A549 (cell line): ENCODE data around the gene SPTSSA. TPM values are rescaled to one million over a fixed set of nuclear protein-coding genes. Genes with fewer than 3 reads are reported as not detected.

Source experiments
- ATAC-seq, 2 experiments: fragments of 200-7000 bp in 1 of 2; fragments of >200 bp in 1 of 2; cut with Nextera tagmentation in 1 of 2; cut with Tn5 transposase in 1 of 2; 3 replicates each; pipeline versions ENCODE4 v1.8.0 to v1.9.1; 2018 to 2020; ENCODE audit warnings: mild to moderate bottlenecking in 1 of 2, moderate library complexity in 1 of 2
- CTCF ChIA-PET: fragments of 300-600 bp; sonication (Branson Sonifier 250); formaldehyde crosslinking; extraction: SDS; loops from one replicate; lab custom pipeline; 2021; ENCODE audit warnings: antibody characterized with exemption, inconsistent platforms; lab: Yijun Ruan, JAX
- POLR2A ChIA-PET: fragments of 350-600 bp; formaldehyde crosslinking; extraction: SDS; loops from one replicate; lab custom pipeline; 2021; ENCODE audit warnings: antibody characterized with exemption, inconsistent platforms; lab: Yijun Ruan, JAX
- DNase-seq, 2 experiments: peaks; one replicate each; pipeline versions ENCODE4 v3.0.0 to v3.0.0-alpha.2; 2011 to 2016; ENCODE audit warnings: low read depth in 1 of 2, low spot score in 1 of 2
- FAIRE-seq: peaks from 2 replicates; lab custom pipeline; 2011; peaks lifted over from hg19 to GRCh38; lab: Jason Lieb, UNC
- H3K27ac ChIP-seq, 2 experiments: fragments of >200 bp; sonication (Bioruptor Twin); formaldehyde crosslinking; 3 replicates each; pipeline ENCODE4 v1.5.1; 2016 to 2017
- H3K4me1 ChIP-seq: fragments of >200 bp; sonication (Bioruptor Twin); formaldehyde crosslinking; 3 replicates; pipeline ENCODE4 v1.6.1; 2016
- H3K4me2 ChIP-seq: fragments of >200 bp; sonication (Bioruptor Twin); formaldehyde crosslinking; 3 replicates; pipeline ENCODE4 v1.6.1; 2016
- H3K4me3 ChIP-seq: fragments of >200 bp; sonication (Bioruptor Twin); formaldehyde crosslinking; 3 replicates; pipeline ENCODE4 v1.5.1; 2016
- H3K9me3 ChIP-seq: fragments of >200 bp; sonication (Bioruptor Twin); formaldehyde crosslinking; 3 replicates; pipeline ENCODE4 v1.6.1; 2016
- CHD2 ChIP-seq: fragments of 150-350 bp; IDR thresholded peaks from 2 replicates; pipeline ENCODE4 v1.6.1; 2014; ENCODE audit warnings: low read length; ENCODE audit not compliant: partially characterized antibody
- EHMT2 ChIP-seq: fragments of 200-600 bp; sonication (generic); IDR thresholded peaks from 2 replicates; pipeline ENCODE4 v1.6.1; 2016; ENCODE audit warnings: antibody characterized with exemption, low read depth, mild to moderate bottlenecking, moderate library complexity
- FOSB ChIP-seq: fragments of 250-450 bp; sonication (Bioruptor Pico); IDR thresholded peaks from 2 replicates; pipeline ENCODE4 v1.5.0; 2020; ENCODE audit warnings: mild to moderate bottlenecking, moderate library complexity
- FOSL2 ChIP-seq, 2 experiments: fragments of 450-650 bp in 1 of 2; fragments of >200 bp in 1 of 2; sonication (Bioruptor Twin) in 1 of 2; formaldehyde crosslinking; IDR thresholded peaks; 2 replicates each; pipeline versions ENCODE4 v1.5.0 to v1.6.1; 2016 to 2020; ENCODE audit warnings: mild to moderate bottlenecking in 1 of 2, moderate library complexity in 1 of 2
- HOXA7 ChIP-seq: fragments of 250-450 bp; sonication (Bioruptor Pico); IDR thresholded peaks from 2 replicates; pipeline ENCODE4 v1.5.0; 2020; ENCODE audit warnings: mild to moderate bottlenecking, moderate library complexity
- JUN ChIP-seq, 2 experiments: fragments of >200 bp; sonication (Bioruptor Twin); formaldehyde crosslinking; IDR thresholded peaks; 2 replicates in 1 of 2; 3 replicates in 1 of 2; pipeline ENCODE4 v1.6.1; 2016 to 2017
- MAFK ChIP-seq: fragments of 450-650 bp; IDR thresholded peaks from 2 replicates; pipeline ENCODE4 v1.6.1; 2014; ENCODE audit not compliant: partially characterized antibody
- MAX ChIP-seq: IDR thresholded peaks from 2 replicates; pipeline ENCODE4 v1.6.1; 2012
- MAZ ChIP-seq: fragments of 150-350 bp; IDR thresholded peaks from 2 replicates; pipeline ENCODE4 v1.6.1; 2014; ENCODE audit warnings: antibody characterized with exemption, low read depth, low read length, borderline replicate concordance
- MYC ChIP-seq: IDR thresholded peaks from 2 replicates; pipeline ENCODE4 v1.6.1; 2012; ENCODE audit warnings: mild to moderate bottlenecking, inconsistent platforms, low read length, improper control_type of control experiment, borderline replicate concordance
- NR3C1 ChIP-seq: fragments of >200 bp; sonication (Bioruptor Twin); formaldehyde crosslinking; IDR thresholded peaks from 3 replicates; pipeline ENCODE4 v1.6.1; 2017
- PBX3 ChIP-seq: IDR thresholded peaks from 2 replicates; pipeline ENCODE4 v1.6.1; 2012
- PHF8 ChIP-seq: fragments of 200-600 bp; sonication (generic); IDR thresholded peaks from 2 replicates; pipeline ENCODE4 v1.6.1; 2016; ENCODE audit warnings: low read depth, mild to moderate bottlenecking, antibody characterized with exemption, moderate library complexity, borderline replicate concordance
- POLR2A ChIP-seq: IDR thresholded peaks from 2 replicates; pipeline ENCODE4 v1.6.1; 2012; ENCODE audit warnings: mild to moderate bottlenecking, low read length
- TP53 ChIP-seq: fragments of 250-450 bp; sonication (Bioruptor Pico); IDR thresholded peaks from 2 replicates; pipeline ENCODE4 v1.5.0; 2021; ENCODE audit warnings: mild to moderate bottlenecking, moderate library complexity
- ZSCAN20 ChIP-seq: fragments of 250-450 bp; sonication (Bioruptor Pico); IDR thresholded peaks from 2 replicates; pipeline ENCODE4 v1.8.0; 2022; ENCODE audit warnings: mild to moderate bottlenecking, moderate library complexity
- WGBS: methylation state at CpG from one replicate; pipeline ENCODE4 v1.1.6; 2017; ENCODE audit errors: missing lambda C conversion rate; 5-methylcytosine and 5-hydroxymethylcytosine counted together
- polyA minus RNA-seq: library from RNA; depleted of rRNA, polyadenylated mRNA; stranded (reverse); fragments of >200 nt; gene quantifications from 2 replicates; pipeline ENCODE4 v1.2.3, GENCODE V29; 2011; rRNA and poly(A)+ RNA removed
- polyA plus RNA-seq, 4 experiments: library from polyadenylated mRNA; depleted of rRNA in 3 of 4; stranded (reverse); fragments of >200 nt; fragmentation: RNase III in 1 of 4; extraction: RNeasy Plus Mini Kit Qiagen cat#74134 plus additional on column Dnase treatment in 1 of 4; gene quantifications; 2 replicates in 3 of 4; 3 replicates in 1 of 4; pipeline ENCODE4 v1.2.3, GENCODE V29; 2011 to 2017
- TF ChIP-seq, protein P1 (sequence below): fragments of 200-600 bp; sonication (generic); IDR thresholded peaks from 2 replicates; pipeline ENCODE4 v1.6.1; 2016; ENCODE audit warnings: antibody characterized with exemption, mild to moderate bottlenecking, moderate library complexity
- TF ChIP-seq, protein P2 (sequence below): fragments of >200 bp; sonication (Bioruptor Twin); formaldehyde crosslinking; IDR thresholded peaks from 3 replicates; pipeline ENCODE4 v1.6.1; 2016
- TF ChIP-seq, protein P3 (sequence below): fragments of 150-350 bp; IDR thresholded peaks from 2 replicates; pipeline ENCODE4 v1.6.1; 2014; ENCODE audit warnings: low read depth, mild to moderate bottlenecking, low read length

SPTSSA gene, protein sequence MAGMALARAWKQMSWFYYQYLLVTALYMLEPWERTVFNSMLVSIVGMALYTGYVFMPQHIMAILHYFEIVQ
- polyA plus RNA-seq (2011; rRNA removed) (91.6 and 105 TPM in 2 replicates), polyA plus RNA-seq (2017; fragmentation: RNase III; extraction: RNeasy Plus Mini Kit Qiagen cat#74134 plus additional on column Dnase treatment) (35.6 to 68.0 TPM (median 65.3 TPM) in 3 replicates), polyA minus RNA-seq (31.5 and 37.6 TPM in 2 replicates)
- 70.8 and 71.7 TPM in 2 replicates for polyA plus RNA-seq (2012; cell fraction: cytosol; rRNA removed)
- 14.5 and 19.8 TPM in 2 replicates for polyA plus RNA-seq (2012; cell fraction: nucleus; rRNA removed)

GRCh38 chr14:34462132-34462893 lies at the start of gene SPTSSA:
TSS of gene SPTSSA (minus strand) at chr14:34462240. CDS start at chr14:34462207, 33 bp downstream.
- ATAC-seq (peak; percentile 92 to 93), FAIRE-seq (no peak), DNase-seq (peak; percentile 85 to 88)
- POLR2A ChIA-PET, result interaction anchor here (0.6 to 3.6 kb wide), 4 partner anchors 9 to 93 kb away, joined by 3 to 26 read pairs (median 4); no protein-coding TSS in a partner anchor
- CTCF ChIA-PET, result interaction anchor here (1.9 kb wide), 1 partner anchor 130 kb away, joined by 4 read pairs; no protein-coding TSS in a partner anchor
- H3K9me3 ChIP-seq, result no peaks in the 10 kb centered on the region
- 3% methylated on average over 9 of the region's 82 CpGs for WGBS
- peaks cover 36% of the 10 kb centered on the region for H3K4me1 ChIP-seq
- TF ChIP-seq POLR2A (peak; percentile 99), NR3C1 (no peak), FOSL2 (IDR thresholded peaks at IDR 0.05) (no peak), FOSL2 (CRISPR knock-in tag; IDR thresholded peaks at IDR 0.05) (no peak), HOXA7 (CRISPR knock-in tag) (no peak), JUN (IDR thresholded peaks at IDR 0.05) (peak; percentile 55 to 97; a peak in 4 of 5 replicates), PHF8 (peak; percentile 65; the same call in 1 of the 2 replicates), MAX (peak; percentile 78), FOSB (no peak), MAZ (no peak), MYC (peak; percentile 25; the same call in 1 of the 2 replicates), MAFK (no peak), TP53 (no peak), CHD2 (peak; percentile 71), EHMT2 (no peak), ZSCAN20 (no peak), PBX3 (peak; percentile 34; the same call in 1 of the 2 replicates)
- TF ChIP-seq, protein P1, sequence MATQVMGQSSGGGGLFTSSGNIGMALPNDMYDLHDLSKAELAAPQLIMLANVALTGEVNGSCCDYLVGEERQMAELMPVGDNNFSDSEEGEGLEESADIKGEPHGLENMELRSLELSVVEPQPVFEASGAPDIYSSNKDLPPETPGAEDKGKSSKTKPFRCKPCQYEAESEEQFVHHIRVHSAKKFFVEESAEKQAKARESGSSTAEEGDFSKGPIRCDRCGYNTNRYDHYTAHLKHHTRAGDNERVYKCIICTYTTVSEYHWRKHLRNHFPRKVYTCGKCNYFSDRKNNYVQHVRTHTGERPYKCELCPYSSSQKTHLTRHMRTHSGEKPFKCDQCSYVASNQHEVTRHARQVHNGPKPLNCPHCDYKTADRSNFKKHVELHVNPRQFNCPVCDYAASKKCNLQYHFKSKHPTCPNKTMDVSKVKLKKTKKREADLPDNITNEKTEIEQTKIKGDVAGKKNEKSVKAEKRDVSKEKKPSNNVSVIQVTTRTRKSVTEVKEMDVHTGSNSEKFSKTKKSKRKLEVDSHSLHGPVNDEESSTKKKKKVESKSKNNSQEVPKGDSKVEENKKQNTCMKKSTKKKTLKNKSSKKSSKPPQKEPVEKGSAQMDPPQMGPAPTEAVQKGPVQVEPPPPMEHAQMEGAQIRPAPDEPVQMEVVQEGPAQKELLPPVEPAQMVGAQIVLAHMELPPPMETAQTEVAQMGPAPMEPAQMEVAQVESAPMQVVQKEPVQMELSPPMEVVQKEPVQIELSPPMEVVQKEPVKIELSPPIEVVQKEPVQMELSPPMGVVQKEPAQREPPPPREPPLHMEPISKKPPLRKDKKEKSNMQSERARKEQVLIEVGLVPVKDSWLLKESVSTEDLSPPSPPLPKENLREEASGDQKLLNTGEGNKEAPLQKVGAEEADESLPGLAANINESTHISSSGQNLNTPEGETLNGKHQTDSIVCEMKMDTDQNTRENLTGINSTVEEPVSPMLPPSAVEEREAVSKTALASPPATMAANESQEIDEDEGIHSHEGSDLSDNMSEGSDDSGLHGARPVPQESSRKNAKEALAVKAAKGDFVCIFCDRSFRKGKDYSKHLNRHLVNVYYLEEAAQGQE, result peak; percentile 72; the same call in 1 of the 2 replicates
- TF ChIP-seq, protein P2, sequence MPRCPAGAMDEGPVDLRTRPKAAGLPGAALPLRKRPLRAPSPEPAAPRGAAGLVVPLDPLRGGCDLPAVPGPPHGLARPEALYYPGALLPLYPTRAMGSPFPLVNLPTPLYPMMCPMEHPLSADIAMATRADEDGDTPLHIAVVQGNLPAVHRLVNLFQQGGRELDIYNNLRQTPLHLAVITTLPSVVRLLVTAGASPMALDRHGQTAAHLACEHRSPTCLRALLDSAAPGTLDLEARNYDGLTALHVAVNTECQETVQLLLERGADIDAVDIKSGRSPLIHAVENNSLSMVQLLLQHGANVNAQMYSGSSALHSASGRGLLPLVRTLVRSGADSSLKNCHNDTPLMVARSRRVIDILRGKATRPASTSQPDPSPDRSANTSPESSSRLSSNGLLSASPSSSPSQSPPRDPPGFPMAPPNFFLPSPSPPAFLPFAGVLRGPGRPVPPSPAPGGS, result peak; percentile 95
- TF ChIP-seq, protein P3, sequence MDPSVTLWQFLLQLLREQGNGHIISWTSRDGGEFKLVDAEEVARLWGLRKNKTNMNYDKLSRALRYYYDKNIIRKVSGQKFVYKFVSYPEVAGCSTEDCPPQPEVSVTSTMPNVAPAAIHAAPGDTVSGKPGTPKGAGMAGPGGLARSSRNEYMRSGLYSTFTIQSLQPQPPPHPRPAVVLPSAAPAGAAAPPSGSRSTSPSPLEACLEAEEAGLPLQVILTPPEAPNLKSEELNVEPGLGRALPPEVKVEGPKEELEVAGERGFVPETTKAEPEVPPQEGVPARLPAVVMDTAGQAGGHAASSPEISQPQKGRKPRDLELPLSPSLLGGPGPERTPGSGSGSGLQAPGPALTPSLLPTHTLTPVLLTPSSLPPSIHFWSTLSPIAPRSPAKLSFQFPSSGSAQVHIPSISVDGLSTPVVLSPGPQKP, result no peak
- peak within 1 kb of the TSS; percentile 79 for H3K4me3 ChIP-seq
- peak within 1 kb of the TSS; percentile 92 to 95 for H3K27ac ChIP-seq
- H3K4me2 ChIP-seq, result peak within 1 kb of the TSS; percentile 86
